GM03348 (cell line): ENCODE data around the gene USP27X.

Source experiments
- DNase-seq: peaks from one replicate; pipeline ENCODE4 v3.0.0; 2012; ENCODE audit warnings: low spot score

USP27X gene

GRCh38 chrX:49884290-49884862 lies 5.1 kb downstream of the USP27X start:
- peak; percentile 57 for DNase-seq

GRCh38 chrX:49892542-49892941 lies 13.3 kb downstream of the USP27X start:
- no peak for DNase-seq

- DNase-seq: no peak
Observed at GRCh38 chrX:49896951-49897350, 17.7 kb downstream of the USP27X start.

- no peak for DNase-seq
Observed at GRCh38 chrX:49901048-49901447, 21.8 kb downstream of the USP27X start.

- no peak for DNase-seq
Observed at GRCh38 chrX:49910344-49910743, 31.1 kb downstream of the USP27X start.

GRCh38 chrX:49912086-49912485 lies 32.8 kb downstream of the USP27X start:
- DNase-seq: no peak

GRCh38 chrX:49912861-49913260 lies 33.6 kb downstream of the USP27X start:
- no peak for DNase-seq

- peak; percentile 42 for DNase-seq
Observed at GRCh38 chrX:49915361-49916222, 36.3 kb downstream of the USP27X start.

- peak; percentile 39 for DNase-seq
Observed at GRCh38 chrX:49919617-49920016, 40.3 kb downstream of the USP27X start.

- no peak for DNase-seq
Observed at GRCh38 chrX:49921109-49921508, 41.8 kb downstream of the USP27X start.

- DNase-seq: peak; percentile 97
Observed at GRCh38 chrX:49922291-49923241, 43.3 kb downstream of the USP27X start, which contains the start of gene CLCN5. Gene CLCN5 (plus strand): TSS chrX:49922596. CDS start chrX:49925299, 2,703 bp downstream.

- DNase-seq: no peak
Observed at GRCh38 chrX:49925176-49925575, 45.9 kb downstream of the USP27X start.

GRCh38 chrX:49930039-49930438 lies 50.8 kb downstream of the USP27X start:
- DNase-seq: peak; percentile 40
